ENCODE measurements around the gene ICOSLG.

The ICOSLG gene

GRCh38 chr21:44272284-44272858, 31.6 kb upstream of the ICOSLG start:
- ATAC-seq (ENCODE audit: insufficient read depth, low read depth) (no peak), DNase-seq (no peak)
- H2AFZ ChIP-seq (ENCODE audit: low read depth, low read length), result no peak overlapping the region
- no peaks in the 10 kb centered on the region for H3K27me3 ChIP-seq (ENCODE audit: insufficient read depth, low read length, poor library complexity)
- no peak for TF ChIP-seq EZH2 (IDR thresholded peaks at IDR 0.05; ENCODE audit: borderline replicate concordance, low read depth, low read length, severe bottlenecking)
- TF ChIP-seq, protein P1, sequence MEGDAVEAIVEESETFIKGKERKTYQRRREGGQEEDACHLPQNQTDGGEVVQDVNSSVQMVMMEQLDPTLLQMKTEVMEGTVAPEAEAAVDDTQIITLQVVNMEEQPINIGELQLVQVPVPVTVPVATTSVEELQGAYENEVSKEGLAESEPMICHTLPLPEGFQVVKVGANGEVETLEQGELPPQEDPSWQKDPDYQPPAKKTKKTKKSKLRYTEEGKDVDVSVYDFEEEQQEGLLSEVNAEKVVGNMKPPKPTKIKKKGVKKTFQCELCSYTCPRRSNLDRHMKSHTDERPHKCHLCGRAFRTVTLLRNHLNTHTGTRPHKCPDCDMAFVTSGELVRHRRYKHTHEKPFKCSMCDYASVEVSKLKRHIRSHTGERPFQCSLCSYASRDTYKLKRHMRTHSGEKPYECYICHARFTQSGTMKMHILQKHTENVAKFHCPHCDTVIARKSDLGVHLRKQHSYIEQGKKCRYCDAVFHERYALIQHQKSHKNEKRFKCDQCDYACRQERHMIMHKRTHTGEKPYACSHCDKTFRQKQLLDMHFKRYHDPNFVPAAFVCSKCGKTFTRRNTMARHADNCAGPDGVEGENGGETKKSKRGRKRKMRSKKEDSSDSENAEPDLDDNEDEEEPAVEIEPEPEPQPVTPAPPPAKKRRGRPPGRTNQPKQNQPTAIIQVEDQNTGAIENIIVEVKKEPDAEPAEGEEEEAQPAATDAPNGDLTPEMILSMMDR (IDR thresholded peaks at IDR 0.05; ENCODE audit: borderline replicate concordance, extremely low read depth, low read length, poor library complexity, severe bottlenecking), result no peak
- no peak overlapping the region for H3K27ac ChIP-seq (ENCODE audit: low read length)
- no peak overlapping the region for H3K4me3 ChIP-seq (ENCODE audit: low read depth in 1 of 2, low read length in 2 of 2)
- no peaks in the 10 kb centered on the region for H3K36me3 ChIP-seq (ENCODE audit: insufficient read depth, low read length)
- H3K4me2 ChIP-seq (ENCODE audit: insufficient read depth, low read length), result no peak overlapping the region
- H3K79me2 ChIP-seq (ENCODE audit: insufficient read depth, low read length), result no peaks in the 10 kb centered on the region
- H3K4me1 ChIP-seq (ENCODE audit: insufficient read depth, low read length), result no peaks in the 10 kb centered on the region
- no peak overlapping the region for H3K9ac ChIP-seq (ENCODE audit: low read depth, low read length)
- no peaks in the 10 kb centered on the region; the same call in 1 of the 2 replicates for H4K20me1 ChIP-seq (ENCODE audit: insufficient read depth, low read length)
- H3K9me3 ChIP-seq (ENCODE audit: insufficient read depth, low read length, severe bottlenecking), result no peaks in the 10 kb centered on the region

GRCh38 chr21:44271558-44272283, 31.0 kb upstream of the ICOSLG start:
- H3K4me2 ChIP-seq (ENCODE audit: insufficient read depth, low read length), result no peak overlapping the region
- DNase-seq (no peak), ATAC-seq (ENCODE audit: insufficient read depth, low read depth) (no peak)
- H3K36me3 ChIP-seq (ENCODE audit: insufficient read depth, low read length), result no peaks in the 10 kb centered on the region
- no peak overlapping the region for H3K4me3 ChIP-seq (ENCODE audit: low read depth in 1 of 2, low read length in 2 of 2)
- no peaks in the 10 kb centered on the region for H3K79me2 ChIP-seq (ENCODE audit: insufficient read depth, low read length)
- no peak overlapping the region for H3K9ac ChIP-seq (ENCODE audit: low read depth, low read length)
- no peaks in the 10 kb centered on the region for H3K27me3 ChIP-seq (ENCODE audit: insufficient read depth, low read length, poor library complexity)
- no peak overlapping the region for H3K27ac ChIP-seq (ENCODE audit: low read length)
- no peaks in the 10 kb centered on the region for H3K9me3 ChIP-seq (ENCODE audit: insufficient read depth, low read length, severe bottlenecking)
- H2AFZ ChIP-seq (ENCODE audit: low read depth, low read length), result no peak overlapping the region
- no peaks in the 10 kb centered on the region; the same call in 1 of the 2 replicates for H4K20me1 ChIP-seq (ENCODE audit: insufficient read depth, low read length)
- H3K4me1 ChIP-seq (ENCODE audit: insufficient read depth, low read length), result no peaks in the 10 kb centered on the region
- TF ChIP-seq EZH2 (IDR thresholded peaks at IDR 0.05; ENCODE audit: borderline replicate concordance, low read depth, low read length, severe bottlenecking), result no peak
- TF ChIP-seq, protein P1 (IDR thresholded peaks at IDR 0.05; ENCODE audit: borderline replicate concordance, extremely low read depth, low read length, poor library complexity, severe bottlenecking), result no peak

DNA sequence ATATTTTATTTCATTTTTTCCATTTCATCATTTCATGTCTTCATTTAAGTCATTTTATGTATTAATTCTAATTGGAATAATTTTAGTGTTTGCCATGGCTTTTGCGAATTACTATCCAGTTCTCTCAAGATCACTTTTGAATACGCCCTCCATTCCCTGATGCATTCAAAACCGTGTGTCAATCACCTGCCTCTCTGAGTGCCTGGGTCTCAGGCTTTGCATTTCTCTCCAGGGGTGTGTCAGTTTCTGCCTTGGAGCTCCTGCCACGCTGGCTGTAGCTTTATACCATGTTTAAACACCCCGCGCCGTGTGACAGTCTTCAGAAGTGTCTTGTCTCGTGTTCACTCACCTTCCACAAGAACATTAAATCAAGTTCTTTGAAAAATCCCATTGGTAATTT, 28.3 kb upstream of the ICOSLG start:
- Histone ChIP-seq H4K20me1 (ENCODE audit: insufficient read depth, low read length) (no peaks in the 10 kb centered on the region; the same call in 1 of the 2 replicates), H3K4me2 (ENCODE audit: insufficient read depth, low read length) (no peak overlapping the region), H3K27me3 (ENCODE audit: insufficient read depth, low read length, poor library complexity) (no peaks in the 10 kb centered on the region), H3K36me3 (ENCODE audit: insufficient read depth, low read length) (no peaks in the 10 kb centered on the region), H3K4me3 (ENCODE audit: low read depth in 1 of 2, low read length in 2 of 2) (no peak overlapping the region), H3K9me3 (ENCODE audit: insufficient read depth, low read length, severe bottlenecking) (no peaks in the 10 kb centered on the region), H2AFZ (ENCODE audit: low read depth, low read length) (no peak overlapping the region), H3K9ac (ENCODE audit: low read depth, low read length) (no peak overlapping the region), H3K79me2 (ENCODE audit: insufficient read depth, low read length) (no peaks in the 10 kb centered on the region), H3K27ac (ENCODE audit: low read length) (no peak overlapping the region), H3K4me1 (ENCODE audit: insufficient read depth, low read length) (no peaks in the 10 kb centered on the region)
- no peak for ATAC-seq (ENCODE audit: insufficient read depth, low read depth)
- TF ChIP-seq, protein P1 (IDR thresholded peaks at IDR 0.05; ENCODE audit: borderline replicate concordance, extremely low read depth, low read length, poor library complexity, severe bottlenecking), result no peak
- TF ChIP-seq EZH2 (IDR thresholded peaks at IDR 0.05; ENCODE audit: borderline replicate concordance, low read depth, low read length, severe bottlenecking), result no peak
- DNase-seq, result no peak

Measured in DND-41 (cell line).